KBM-7 (cell line): ENCODE results near the gene NTNG1.
"Not testable (repeated sequence)": the region's sequence is repeated elsewhere in the genome, so short reads cannot be mapped to it uniquely, and the experiment has no call there.

ENCODE experiments used
- DNase-seq: peaks from one replicate; pipeline ENCODE4 v3.0.0-alpha.2; 2015
- in situ Hi-C: fragments of 300-500 bp; cut with MboI; formaldehyde crosslinking; loops from 2 replicates; pipeline ENCODE4 v1.14.3; 2020; ENCODE audit warnings: low sequenced_read_pairs, low pct_unique_long_range_greater_than_20kb, mixed read lengths

NTNG1 gene

DNA sequence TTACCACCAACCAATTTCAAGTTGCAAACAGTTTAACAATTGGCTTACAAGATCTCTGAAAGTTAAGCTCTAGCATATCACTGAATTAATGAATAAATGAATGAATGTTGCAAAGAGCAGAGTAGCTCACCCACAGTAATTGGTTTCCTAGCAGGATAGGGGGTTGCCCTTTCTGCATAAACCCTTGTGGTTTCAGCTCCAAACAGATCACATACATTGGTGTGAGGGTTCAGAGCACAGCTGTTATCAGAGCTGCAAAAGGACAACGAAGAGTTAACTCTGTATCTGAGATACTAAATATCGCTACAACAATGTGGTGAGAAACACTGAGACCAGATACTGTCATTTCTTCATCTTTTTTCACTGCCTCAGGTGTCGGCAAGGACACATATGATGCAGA, 46.6 kb downstream of the NTNG1 start:
- in situ Hi-C loops, result no loop called here
- DNase-seq, result no peak

GRCh38 chr1:107188160-107188559, 47.3 kb downstream of the NTNG1 start:
- in situ Hi-C loops, result no loop called here
- no peak for DNase-seq

- in situ Hi-C loops, result no loop called here
These were observed 53.5 kb downstream of the NTNG1 start for GRCh38 chr1:107194380-107194779.

DNA sequence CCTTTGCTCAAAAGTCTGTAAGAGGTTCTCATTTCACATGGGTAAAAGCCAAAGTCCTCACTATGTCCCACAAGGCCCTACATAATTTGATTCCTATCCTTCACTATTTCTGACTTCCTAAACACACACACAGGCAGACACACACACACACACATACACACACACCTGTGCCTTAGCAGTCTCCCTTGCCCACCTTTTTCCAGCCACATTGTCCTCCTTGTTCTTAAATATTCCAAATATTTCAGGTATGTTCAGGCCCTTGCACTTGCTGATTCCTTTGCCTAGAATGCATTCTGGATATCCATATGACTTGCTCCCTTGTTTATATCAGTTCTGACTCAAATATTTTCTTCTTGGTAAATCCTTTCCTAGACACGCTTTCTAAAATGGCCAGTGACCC, 54.6 kb downstream of the NTNG1 start:
- DNase-seq, result no peak
- in situ Hi-C loops, result no loop called here

More at GRCh38 chr1:107194380-107194779, 53.5 kb downstream of the NTNG1 start:
- no peak for DNase-seq

- peak; percentile 30 for DNase-seq
- in situ Hi-C loops, result no loop called here
These were observed 56.2 kb downstream of the NTNG1 start for GRCh38 chr1:107196973-107197562.

DNA sequence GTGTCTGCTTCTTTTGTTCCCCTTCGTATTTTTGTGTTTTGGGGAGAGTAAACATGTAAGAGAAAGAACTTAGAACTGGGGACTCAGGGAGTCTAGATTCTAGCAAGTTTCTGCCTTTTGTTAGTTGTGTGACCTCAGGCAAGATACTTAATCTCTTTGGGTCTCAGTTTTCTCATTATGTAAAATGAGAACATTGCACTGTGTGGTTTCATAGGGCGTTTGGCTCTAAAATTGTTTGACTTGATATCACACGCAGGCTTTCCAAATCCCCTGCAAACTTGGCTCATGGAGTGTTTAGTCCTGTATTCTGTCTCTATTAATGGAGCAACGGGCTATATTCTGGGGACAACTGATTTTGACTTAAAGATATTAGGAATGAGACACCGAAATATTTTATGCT, 57.7 kb downstream of the NTNG1 start:
- in situ Hi-C loops, result no loop called here
- no peak for DNase-seq

GRCh38 chr1:107200631-107201030, 59.8 kb downstream of the NTNG1 start:
- no peak for DNase-seq
- in situ Hi-C loops, result no loop called here

GRCh38 chr1:107202007-107202406, 61.2 kb downstream of the NTNG1 start:
- in situ Hi-C loops, result no loop called here
- DNase-seq, result no peak

DNA sequence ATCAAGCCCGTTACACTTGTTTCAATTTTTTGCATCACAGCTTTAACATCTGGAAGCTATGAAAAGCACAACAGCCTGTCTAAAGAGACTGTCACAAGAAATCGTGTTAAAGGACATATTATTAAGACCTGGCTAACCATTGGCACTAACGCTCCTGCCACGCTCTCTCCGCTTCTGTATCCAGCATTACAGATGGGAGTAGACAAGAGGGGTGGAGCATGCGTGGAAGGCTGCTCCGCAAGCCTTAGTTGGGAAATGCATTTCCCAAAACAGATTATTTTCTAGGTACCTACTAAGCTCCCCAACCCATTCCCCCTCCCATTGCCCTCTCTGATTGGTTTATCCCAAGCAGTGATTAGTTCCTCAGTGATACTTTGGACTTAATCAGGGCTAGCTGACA, 72.4 kb downstream of the NTNG1 start:
- DNase-seq, result no peak
- in situ Hi-C loops, result no loop called here

DNA sequence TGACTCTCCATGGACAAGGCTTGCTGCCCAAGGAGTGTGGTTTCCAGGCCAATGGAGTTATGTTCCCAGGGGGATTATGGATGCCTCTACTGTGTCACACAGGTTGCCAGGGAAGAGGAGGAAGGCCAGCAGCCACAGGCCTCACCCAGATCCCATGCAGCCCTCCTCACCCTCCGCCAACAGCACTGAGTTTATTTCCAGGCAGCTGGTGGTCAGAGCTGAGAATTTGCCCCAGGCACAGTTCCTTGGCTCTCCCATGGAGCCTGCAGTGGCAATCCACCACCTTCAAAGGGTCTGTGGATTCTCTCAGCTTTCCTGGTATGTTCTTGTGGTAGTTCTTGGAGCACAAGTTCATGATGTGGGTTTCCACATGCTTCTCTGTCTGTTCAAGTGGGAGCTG, 79.2 kb downstream of the NTNG1 start:
- DNase-seq, result no peak
- in situ Hi-C loops, result no loop called here

DNA sequence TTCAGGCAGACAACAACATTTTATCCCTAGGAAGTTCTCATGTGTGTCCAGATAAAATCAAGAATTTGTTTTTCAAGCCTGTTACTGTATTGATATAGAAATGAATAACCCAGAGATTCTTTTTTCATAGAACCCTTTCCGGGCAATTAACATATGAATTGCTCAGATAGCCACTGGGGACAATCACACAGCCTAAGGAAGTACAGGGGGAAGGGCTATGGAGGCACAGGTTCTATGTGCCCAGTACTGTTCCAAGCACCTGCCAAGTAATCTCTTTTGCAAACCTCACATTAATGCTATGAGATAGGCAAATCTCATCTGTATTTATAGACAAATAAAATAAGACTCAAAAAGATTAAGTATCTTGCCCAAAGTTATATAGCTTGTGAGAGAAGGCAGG, 84.9 kb downstream of the NTNG1 start:
- DNase-seq, result no peak
- in situ Hi-C loops, result no loop called here

DNA sequence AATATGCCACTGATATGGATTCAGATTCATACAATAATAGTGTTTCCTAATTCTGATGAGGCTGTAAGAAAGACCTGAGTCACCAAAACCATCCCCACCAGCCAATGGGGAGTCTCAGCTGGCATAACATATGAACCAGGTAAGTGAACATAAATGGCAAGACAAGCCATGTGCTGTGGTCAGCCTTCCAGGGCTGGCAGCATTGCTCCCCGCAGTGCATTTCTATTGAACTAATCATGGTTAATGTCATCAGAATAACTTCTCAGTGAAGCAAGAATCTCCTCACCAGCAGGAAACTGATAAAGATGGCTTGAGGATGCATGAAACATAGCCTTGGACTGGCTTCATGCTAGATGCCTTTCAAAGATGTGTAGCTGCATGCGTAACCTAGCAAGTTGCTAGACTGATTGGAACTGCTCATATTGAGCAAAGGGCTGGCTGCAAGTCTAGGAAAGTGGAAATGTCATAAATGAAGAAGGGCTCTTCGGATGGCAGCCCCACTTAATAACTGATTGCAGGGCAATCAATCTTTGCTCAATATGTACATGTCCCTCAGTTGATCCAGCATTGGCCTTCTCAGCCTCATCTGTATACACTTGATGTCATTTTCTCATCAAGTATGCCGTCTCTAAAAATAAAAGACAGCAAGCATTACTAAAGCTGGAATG, 88.0 kb downstream of the NTNG1 start:
- no peak for DNase-seq
- in situ Hi-C loops, result no loop called here

DNA sequence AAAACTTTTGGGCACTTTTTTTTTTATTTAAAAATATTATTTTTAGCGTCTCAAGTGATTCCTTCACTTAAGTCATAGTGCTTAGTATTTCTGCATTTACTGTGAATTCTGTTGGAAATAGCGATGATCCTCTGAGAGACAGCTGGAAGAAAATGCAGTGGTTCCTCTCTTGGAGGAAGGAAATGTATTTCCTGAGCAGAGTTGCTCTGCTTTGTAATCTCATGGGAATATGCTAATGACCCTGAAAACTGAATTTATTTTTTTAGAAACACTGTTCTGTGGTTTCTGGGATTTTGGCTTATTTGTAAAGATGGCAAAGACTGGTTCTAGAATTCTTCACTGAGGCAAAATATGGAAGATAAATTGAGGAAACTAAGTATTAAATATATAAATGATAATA, 88.9 kb downstream of the NTNG1 start:
- DNase-seq, result no peak
- in situ Hi-C loops, result no loop called here

DNA sequence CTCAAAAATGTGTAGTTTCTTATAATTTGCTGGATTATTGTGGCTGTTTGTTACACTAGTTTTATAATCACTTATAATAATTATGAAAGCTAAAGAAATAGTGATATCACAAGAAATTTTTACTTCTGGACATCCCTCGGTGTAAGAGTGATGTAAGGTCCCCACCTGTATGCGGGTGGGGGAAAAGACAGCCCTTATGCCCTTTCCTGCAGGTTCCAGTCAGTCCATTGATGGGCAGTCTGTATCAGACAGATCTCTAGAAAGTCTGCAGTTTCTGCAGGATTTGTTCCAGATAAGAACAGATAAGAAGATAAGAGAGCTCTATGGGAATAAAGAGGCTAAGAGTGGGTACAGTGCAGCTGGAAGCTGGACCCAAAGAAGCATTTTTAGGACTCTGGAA, 89.3 kb downstream of the NTNG1 start:
- in situ Hi-C loops, result no loop called here
- DNase-seq, result no peak

GRCh38 chr1:107231291-107231690, 90.5 kb downstream of the NTNG1 start:
- in situ Hi-C loops, result no loop called here
- DNase-seq, result no peak

DNA sequence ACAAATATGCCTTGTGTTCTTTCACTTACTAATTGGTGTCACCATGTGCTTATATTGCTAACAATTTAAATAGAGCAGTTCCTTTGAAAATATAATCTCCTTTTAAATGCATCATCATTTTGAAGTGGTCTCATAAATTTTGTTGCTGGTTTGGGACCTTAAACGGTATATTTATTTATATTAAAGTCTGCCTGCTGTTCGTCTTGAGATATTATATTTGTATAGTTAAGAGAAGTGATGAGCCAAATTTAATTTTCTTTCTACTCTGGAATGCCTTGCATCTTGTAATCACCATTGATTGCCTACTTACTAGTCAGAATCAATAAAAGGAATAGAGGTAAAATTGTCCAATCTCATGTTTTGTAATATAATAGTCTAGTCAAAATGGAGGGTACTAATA, 91.6 kb downstream of the NTNG1 start:
- in situ Hi-C loops, result no loop called here
- DNase-seq, result no peak

DNA sequence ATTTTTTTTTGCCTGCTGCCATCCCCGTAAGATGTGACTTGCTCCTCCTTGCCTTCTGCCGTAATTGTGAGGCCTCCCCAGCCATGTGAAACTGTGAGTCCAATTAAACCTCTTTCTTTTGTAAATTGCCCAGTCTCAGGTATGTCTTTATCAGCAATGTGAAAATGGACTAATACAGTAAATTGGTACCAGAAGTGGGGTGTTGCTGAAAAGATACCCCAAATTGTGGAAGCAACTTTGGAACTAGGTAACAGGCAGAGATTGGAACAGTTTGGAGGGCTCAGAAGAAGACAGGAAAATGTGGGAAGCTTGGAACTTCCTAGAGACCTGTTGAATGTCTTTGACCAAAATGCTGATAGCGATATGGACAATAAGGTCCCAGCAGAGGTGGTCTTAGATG, 95.9 kb downstream of the NTNG1 start:
- in situ Hi-C loops, result not testable (repeated sequence)

DNA sequence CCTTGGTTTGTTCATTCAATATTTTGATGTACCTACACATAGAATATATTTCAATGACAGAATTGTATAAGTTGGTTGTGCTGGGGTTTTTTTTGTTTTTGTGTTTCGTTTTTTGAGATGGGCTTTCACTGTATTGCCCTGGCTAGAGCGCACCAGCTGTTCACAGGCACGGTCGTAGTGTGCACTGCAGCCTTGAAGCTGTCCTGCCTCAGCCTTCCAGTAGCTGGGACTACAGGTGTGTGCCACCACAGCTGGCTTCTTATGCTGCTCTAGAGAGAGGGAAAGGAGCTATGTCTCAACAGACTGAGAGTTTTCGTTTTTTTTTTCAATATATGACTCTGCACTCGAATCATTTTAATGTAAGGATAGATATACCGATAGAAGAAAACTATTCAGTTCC, 102.6 kb downstream of the NTNG1 start:
- in situ Hi-C loops, result no loop called here
- no peak for DNase-seq

More for the DNA sequence above, 95.9 kb downstream of the NTNG1 start:
- not testable (repeated sequence) for DNase-seq

DNA sequence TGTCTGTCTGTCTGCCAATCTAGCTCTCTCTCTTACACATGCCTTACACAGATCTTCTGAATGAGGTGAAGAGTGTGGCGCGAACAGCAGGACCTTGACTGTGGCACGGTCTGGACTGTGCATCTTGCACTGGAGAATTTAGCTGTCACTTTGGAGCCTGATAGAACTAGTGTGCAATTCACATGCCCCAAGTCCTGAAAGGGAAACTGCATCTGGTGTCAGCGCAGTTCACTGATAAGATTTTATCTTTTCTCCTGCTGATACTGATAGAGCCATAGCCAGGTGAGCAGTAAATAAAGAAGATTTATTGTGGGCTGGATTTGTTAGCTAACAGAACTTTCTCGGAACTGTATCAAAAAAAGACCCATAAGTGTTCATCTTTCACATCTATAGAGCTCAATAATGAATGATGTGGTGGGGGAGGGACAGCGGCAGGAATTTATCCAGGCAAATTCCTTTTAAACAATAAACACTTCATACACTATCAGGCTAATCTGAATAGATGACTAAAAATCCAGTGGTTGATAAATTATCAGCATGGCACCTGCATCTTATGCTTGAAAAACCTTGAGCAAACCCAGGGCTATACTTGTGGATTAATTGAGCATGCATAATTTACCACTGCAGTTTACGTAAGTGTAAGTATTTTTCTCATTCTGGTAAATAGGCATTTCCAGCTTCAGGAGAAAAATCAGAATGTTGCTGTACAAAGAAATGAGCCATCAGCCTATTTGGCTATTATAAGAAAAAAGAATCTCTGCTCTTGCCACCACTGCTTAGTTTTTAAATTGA, 104.1 kb downstream of the NTNG1 start:
- in situ Hi-C loops, result no loop called here
- DNase-seq, result no peak

DNA sequence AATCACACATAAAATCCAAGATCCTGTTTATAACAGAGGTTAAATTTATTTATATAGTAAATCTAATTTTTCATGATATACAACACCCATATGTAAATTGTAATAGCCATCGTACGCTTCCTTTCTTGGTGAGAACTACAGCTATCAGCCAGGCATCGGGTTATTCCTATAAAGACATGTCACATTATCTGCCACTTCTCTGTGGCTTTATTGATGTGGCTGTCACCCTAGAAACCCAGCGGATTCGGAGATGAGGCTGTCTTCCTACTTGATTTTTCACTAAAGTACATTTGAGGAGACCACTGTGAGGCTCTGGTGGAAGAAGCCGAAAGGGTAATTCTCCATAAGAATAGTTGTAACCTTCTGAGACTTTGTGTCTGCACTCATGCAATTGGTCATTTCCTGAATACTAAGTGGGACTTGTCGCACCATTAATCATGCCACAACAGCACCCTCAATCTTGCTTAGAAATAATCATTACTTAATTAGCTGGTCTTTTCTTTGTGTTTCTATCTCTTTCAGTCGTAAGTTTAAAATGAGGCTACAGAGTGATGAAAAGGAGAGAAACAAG, 106.0 kb downstream of the NTNG1 start:
- DNase-seq, result no peak

More for the DNA sequence above, 106.0 kb downstream of the NTNG1 start:
- in situ Hi-C loops, result no loop called here
